ENCODE results near the gene KIF26A.

DNA sequence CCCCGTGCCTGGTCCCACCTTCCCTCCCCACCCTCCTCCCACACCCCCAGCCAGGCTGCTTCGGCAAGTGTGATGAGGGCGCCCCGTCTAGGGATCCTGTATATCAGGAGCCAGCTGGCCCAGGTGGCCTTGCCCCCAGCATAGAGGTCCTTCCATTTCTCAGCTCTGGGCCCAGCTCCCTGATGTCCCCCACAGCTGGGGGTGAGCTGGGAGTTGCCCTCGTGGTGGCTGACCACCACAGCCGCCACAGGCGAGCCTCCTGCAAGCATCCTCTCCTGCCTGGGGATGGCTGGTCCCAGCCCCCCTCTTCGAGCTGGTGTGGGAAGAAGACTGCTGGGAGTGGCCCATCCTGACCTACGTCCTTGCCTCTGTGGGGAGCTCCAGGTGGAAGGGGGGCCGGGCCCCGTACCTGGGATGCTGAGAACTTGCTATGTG is 45.4 kb upstream of the KIF26A start:
- TF ChIP-seq, protein P1, sequence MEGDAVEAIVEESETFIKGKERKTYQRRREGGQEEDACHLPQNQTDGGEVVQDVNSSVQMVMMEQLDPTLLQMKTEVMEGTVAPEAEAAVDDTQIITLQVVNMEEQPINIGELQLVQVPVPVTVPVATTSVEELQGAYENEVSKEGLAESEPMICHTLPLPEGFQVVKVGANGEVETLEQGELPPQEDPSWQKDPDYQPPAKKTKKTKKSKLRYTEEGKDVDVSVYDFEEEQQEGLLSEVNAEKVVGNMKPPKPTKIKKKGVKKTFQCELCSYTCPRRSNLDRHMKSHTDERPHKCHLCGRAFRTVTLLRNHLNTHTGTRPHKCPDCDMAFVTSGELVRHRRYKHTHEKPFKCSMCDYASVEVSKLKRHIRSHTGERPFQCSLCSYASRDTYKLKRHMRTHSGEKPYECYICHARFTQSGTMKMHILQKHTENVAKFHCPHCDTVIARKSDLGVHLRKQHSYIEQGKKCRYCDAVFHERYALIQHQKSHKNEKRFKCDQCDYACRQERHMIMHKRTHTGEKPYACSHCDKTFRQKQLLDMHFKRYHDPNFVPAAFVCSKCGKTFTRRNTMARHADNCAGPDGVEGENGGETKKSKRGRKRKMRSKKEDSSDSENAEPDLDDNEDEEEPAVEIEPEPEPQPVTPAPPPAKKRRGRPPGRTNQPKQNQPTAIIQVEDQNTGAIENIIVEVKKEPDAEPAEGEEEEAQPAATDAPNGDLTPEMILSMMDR (IDR thresholded peaks at IDR 0.05; ENCODE audit: low read length), result no peak
- no peak for TF ChIP-seq EZH2 (IDR thresholded peaks at IDR 0.05; ENCODE audit: borderline replicate concordance, low read length)

Data from OCI-LY1 (cell line).